NCI-H345 treated with DMSO at 0.1 percent for 48 hours (cell line): Measurements from ENCODE around the gene XRCC4.

Source experiments
- DNase-seq: peaks from one replicate; lab custom pipeline; 2025; ENCODE audit not compliant: unreplicated experiment; lab: John Stamatoyannopoulos, UW

XRCC4 gene

DNA sequence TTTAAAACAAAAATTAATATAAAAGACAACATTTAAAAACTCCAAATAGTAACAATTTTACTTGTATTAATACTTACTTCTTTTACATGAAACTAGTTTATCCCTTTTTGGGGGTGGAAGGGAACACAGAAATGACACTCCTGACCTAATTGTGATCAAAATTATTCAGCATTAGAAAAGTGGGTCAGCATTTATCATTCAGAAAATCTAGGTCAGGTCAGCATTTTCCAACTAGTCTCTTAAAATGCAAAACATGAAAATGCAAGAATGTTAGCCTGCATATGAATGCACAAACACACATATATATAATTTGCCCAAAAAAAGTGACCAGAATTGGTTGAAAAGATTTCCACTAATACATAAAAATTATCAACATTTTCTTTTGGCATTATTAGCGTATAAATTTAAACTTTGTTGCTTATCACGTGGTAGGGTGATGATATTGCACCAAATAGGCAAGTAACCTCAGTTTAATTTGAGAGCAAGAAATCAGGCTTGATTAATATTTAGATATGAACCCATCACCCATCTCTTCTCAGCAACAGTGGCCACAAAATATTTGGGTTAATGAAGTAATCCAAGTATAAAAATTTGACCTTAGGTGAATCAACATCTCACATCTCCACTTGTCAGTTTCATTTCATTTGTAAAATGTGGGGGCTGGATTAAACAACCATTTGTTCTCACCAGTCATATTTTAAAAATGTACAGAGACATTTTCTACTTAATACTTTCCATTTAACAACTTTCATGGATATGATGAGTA lies 5.9 kb upstream of the XRCC4 start:
- no peak for DNase-seq

DNA sequence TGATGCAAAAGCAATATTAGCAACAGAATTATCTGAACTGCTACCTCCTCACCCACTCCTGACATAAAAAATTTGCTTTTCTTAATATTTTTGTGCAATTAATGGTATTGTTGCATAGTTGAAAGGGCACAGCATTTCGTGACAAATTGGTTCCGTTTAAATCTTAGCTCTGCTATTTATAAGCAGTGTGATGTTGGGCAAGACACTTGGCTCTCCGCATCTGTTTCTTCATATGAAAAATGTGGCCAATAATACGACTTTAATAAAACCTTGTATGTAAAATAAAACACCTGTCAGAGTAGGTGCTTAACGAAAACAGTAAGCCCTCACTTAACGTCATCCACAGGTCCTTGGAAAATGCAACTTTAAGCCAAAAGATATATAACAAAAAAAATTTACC lies 4.4 kb upstream of the XRCC4 start:
- no peak for DNase-seq

DNA sequence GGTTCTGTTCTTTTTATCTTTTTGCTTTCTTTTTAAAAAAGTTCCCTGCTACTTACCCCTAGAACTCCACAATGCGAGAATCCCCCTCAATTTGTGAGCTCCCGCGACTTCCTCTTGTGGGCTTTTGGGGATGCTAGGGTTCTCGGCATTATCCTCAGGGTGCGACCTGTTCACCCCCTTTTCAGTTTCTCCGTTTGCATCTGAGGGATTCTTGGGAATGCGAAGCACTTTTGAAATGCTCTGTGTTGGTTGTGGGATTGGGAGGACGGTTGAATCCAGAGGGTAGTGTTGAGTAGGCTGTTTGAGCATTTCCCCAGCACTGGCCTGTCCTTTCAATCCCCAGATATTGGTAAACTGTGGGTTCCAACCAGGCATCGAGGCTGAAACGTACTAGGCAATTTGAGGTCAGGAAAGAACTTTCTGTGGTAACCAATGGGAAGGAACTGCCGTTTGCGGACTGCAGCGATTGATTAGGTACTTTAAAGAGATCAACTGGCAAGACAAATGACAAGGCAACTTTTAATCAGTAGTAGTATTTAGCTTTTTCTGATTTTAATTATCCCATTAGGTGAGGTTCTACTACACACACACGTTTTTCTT lies 415 bp downstream of the XRCC4 start:
- DNase-seq = peak; percentile 1

DNA sequence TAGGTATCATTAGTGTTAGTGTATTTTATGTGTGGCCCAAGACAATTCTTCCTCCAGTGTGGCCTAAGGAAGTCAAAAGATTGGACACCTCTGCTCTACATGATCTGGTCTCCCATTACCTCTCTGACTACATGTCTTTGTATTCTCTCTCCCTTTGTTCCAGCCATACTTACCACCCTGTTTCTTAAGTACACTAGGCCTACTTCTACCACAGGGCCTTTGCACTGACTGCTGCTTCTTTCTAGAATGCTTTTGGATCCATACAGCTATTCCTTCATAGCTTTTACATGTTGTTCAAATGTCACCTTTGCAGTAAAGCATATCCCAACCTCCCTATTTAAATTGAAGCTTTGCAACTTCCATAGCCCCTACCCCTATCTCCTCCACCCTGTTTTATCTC lies 5.4 kb downstream of the XRCC4 start:
- no peak for DNase-seq

DNA sequence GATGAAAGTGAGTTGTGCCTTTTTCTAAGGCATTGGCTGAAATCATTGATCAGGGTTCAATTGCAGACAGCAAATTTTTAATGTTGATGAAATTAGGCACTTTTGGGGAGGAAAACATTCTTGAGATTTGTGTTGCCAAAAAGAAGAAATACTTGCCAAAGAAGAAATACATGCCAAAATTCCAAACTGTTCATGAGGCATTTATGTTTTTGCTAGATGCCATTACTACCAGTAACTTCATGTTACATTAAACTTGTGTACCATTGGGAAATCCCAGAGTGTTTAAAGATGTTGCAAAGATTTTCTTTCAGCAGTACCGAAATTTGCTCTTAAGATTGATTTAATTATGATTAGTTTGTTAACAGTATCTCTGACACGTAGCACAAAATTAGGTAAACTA lies 7.0 kb downstream of the XRCC4 start:
- DNase-seq = no peak

DNA sequence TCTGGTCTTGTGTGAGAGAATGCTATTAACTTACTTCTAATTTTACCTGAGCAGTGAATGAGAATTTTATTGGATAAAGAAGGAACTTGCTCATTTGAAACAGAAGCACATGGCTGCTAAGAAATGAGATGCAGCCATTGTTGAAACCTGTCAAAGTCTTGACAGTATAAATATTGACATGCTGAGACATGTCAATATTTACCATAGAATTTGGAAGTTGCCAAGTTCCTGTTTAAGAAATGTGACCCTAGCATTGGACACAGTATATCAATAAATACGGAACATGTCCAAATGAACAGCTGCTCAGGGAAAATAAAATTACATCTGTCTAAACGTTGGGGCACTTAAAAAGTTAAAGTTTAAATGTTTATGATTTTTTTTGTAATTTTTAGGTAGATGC lies 7.8 kb downstream of the XRCC4 start:
- DNase-seq = no peak

DNA sequence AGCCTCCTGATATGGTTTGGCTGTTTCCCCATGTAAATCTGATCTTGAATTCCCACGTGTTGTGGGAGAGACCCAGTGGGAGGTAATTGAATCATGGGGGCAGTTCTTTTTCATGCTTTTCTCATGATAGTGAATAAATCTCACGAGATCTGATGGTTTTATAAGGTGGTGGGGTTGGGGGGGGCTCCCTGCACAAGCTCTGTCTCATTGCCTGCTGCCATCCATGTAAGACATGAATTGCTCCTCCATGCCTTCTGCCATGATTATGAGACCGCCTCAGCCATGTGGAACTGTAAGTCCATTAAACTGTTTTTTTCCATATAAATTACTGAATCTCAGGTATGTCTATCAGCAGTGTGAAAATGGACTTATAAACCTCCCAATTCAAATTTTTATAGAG lies 12.8 kb downstream of the XRCC4 start:
- no peak for DNase-seq

DNA sequence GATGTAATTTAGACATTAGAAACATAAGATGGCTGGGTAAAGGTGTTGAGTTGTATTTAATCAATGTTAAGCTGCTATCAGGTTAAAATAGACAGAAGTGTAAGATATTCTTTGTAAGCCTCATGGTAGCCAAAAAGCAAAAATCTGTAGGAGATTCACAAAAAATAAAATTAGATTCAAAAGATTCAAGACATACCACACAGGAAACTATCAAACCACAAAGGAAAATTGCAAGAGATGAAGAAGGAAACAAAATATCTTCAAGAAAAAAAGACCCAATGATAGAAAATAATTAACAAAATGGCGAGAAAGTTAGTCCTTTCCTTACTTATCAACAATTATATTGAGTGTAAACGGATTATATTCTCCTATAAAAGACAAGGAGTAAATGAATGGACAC lies 15.3 kb downstream of the XRCC4 start:
- DNase-seq = no peak

DNA sequence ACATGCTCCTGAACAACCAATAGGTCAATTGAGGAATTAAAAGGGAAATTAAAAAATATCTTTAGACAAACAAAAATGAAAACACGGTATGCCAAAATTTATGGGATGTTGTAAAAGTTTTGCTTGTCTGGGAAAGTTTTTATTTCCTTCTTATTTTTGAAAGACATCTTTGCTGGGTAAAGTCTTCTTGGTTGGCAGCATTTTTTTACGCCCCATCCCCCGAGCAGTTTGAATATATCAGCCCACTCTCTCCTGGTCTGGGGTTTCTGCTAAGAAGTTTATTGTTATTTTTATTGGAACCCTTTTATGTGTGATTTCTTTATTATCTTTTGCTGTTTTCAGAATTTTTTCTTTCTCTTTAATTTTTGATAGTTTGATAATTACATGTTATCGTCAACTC lies 16.3 kb downstream of the XRCC4 start:
- no peak for DNase-seq

DNA sequence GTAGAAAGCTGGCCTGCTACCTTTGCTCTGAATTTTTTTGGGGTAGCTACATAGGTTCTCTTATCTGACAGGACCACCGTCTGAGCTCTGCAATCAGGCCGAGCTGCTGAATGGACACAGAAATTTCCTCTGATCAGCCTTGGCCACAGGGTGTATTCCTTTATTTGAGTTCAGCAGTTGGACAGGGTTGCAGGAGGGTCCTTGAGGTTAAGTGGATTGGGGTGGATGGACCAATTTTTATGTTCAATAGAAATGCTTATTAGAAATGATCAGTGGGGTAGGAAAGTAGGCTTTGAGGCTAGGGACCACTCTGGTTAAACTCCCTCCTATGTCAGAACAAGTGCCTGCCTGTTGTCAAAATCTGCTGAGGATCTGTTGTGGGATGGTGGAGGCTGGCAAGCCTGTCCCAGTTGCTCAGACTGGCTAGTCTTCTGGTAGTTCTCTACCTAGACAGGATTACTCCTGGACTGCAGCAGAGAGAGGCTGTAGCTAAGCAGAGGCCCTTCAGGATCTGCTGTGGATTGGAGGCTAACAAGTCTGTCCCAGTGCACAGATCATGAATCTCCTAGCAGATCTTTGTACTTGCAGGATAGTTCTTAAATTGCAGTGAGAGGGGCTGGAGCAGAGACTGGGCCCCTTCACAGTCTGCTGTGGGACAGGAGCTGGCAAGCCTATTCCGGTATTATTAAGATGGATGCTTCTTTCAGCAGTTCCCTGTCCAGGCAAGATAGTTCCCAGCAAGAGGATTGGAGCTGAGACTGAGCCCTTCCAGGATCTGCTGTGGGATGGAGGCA lies 18.0 kb downstream of the XRCC4 start:
- no peak for DNase-seq

DNA sequence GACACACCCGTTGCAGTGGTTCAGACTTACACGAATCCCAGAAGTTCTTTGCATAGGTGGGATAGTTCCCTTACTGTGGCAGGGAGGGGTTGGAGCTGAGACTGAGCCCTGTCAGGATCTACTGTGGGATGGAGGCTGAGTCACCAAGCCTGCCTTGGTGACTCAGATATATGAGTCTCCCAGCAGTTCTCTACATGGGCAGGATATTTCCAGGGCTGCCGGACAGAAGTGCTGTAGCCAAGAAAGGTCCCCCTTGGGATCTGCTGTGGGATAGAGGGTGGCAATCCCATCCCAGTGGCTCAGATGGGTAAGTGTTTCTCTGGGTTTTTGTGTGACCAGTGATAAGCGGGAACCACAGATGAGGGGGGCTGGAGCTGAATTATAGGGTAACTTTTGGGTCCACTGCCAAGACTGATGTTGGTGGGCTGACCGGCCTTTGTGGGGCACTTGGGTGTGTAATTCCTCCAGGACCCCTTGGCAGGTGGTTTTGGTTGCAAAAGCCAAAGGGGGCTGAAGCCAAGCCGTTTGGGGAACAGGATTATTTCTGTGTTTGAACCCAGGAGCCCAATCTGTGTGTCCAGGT lies 18.7 kb downstream of the XRCC4 start:
- DNase-seq = no peak

DNA sequence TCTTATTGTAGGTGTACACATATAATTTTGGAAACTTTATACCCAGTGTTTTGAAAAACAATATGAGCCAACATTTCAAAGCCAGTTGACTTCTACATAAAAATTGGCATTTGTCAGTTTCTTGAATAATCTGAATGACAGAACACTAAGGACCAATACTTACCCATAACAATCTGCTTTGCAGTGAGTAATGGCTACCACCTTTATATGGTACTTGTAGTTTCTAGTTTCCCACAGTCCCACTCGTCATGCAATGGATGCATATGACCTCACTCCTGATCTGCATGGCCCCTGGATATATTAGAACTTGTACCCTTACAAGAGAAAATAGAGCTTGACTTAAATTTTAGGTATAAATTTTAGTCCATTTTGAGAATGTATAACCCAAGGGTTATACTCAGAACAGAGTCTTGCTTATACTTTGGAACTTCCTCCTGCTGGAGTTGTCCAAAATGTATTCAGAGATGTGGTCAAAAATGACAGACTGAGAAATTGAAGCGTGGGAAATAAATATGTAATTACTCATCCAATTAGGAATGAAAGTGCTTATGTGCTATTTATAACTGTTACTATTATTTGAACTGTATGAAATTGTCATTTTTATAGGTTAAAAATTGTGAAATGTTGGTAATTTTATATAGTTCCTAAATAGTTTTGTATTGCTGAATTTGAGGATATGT lies 19.5 kb downstream of the XRCC4 start:
- no peak for DNase-seq

DNA sequence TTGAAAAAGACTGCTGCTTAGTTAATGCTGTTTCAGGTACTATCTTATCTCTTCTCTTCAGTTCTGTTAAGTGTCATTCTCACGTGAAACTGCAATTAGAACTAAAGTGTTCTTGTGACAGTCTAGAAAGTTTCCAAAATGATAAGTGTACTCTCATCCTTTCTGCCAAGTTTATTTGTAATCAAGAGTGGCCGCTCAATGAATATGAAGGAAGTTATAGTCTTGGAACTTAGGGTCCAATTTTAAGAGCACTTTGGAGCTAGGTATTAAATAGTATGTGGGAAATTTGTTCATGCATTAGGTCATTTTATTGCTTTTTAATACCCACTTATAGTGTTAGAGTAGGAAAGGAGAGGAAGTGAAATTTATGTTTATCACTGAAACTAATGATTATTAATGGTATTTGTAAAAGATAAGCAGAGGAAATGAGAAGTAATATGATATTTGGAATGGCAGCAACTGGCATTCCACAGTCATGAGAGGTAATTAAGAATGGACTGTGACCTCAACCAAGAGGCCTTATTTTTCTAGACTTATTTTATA lies 20.4 kb downstream of the XRCC4 start:
- DNase-seq = no peak

DNA sequence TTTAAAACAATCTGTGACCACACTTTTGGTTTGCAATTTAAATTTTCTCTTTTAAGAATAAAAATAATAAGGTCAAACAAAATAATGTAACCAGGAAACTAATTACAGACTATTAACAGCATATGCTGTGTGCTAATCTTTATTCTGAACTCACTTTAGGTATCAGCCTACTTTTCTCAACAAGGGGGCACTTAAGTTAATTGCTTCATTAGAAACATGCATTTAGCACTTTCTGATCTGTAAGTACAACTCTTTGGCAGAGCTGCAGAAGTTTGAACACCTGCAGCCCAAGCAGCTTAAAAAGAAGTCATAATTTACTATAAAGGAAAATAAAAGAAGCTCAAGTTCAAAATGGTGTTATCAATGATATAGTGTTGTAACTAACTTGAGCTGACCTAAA lies 21.7 kb downstream of the XRCC4 start:
- DNase-seq = no peak

DNA sequence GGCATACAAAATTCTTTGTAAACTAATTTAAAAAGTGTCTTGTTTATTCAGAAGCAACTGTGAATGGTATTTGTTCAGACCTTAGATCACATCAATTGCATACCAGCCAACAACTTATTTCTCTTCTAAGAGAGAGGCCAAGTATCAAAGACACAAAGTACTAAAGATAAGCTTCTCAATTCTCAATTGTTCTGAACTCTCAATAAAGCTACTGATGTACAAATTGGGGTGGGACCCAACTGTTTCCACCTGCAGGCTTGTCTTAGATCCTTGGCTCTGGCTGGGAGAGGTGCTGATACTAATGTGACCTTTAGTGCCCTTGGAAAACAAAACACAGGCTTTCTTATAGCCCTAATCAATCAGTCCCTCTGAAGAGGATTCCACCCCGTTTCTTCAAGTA lies 22.1 kb downstream of the XRCC4 start:
- DNase-seq = no peak

DNA sequence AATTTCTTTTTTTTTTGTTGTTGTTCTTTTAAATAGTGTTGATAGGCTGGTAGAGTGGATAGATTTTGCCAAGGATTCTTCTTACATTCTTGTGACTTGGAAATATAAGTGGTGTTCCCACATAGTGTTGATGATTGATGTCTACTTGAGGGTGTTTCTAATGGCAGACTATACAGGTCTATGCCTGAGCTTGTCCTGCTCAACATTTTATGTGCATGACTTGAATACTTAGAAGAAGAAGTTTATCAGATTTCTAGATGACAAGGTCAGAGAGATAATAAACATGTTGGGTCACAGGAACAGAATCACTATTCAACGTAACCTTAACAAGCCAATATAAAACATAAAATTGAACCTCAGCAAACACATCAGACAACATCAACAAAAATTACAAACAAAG lies 24.2 kb downstream of the XRCC4 start:
- DNase-seq = no peak

DNA sequence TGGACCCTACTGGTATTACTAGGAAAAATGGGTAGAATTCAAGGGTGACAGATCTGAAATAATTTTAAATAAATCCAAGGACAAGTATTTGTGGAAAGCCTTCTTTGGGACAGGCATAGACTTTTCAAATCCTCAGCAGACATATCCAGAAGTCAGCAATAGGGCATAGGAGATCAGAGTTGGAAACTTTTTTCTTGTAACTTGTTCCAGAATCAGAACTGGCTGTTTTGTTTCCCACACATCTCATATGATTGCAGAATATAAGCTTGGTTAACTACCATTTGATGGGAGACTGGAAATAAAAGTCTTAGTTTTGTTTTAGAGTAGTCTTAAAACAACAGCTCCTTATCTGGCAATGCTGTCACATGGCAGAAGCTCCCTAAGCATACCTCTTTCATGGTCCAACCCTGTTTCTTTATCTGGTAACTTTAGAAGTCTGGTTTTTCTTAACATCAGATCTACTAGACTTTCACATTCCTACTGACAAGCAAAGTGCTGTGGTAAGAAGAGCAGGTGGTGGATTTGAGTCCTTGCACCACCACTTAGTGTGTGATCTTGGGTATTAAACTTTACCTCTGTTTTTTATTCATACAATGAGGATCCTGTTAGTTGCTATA lies 25.1 kb downstream of the XRCC4 start:
- DNase-seq = no peak

DNA sequence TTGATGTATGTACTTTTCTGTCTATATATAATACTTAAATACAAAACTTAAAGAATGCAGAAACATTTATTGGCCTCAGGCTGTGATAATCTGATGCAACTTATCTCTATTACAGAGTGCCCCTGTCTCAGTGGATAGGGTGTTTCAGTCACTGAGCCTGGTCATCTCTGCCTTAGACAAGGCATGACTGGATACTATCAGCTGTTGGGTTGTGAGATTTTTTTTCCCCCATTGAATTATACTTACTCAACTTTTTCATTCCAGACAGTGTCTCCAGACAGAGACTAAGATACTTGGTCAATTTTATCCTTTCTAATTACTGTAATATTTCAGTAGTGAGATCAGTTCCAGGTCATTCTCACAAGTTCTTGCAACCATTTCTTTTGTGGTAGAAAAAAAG lies 26.7 kb downstream of the XRCC4 start:
- no peak for DNase-seq

DNA sequence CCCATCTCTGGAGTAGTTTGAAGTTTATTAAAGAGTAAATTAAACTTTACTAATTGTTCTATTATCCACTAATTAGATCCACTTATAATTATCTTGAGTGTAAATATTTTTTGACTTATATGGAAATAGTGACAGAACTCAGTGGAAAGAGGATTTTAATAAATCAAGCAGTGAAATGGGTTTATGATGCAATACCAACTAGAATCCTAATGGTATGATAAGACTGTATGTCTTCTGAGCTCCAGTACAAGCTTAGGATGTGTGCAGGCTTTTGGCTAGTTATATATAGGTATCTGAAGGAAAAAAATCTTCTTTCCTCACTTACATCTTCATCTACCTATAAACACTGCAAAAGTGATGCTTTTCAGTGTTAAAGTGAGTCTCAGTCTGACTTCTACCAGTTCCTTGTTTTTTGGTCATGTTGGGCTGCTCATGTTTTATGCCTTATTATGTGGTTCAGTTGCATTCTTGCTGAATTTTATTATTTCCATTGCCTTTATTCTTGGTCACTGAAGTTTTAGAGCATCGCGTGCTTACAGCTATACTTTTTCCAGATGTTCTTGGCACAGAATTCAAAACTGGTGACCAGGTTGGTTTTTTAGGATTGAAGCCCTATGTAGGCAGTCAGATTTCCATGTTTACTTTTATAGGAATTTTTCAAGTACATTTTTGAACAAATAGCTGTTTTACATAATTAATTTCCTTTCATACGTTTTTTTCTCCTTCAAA lies 30.5 kb downstream of the XRCC4 start:
- no peak for DNase-seq

DNA sequence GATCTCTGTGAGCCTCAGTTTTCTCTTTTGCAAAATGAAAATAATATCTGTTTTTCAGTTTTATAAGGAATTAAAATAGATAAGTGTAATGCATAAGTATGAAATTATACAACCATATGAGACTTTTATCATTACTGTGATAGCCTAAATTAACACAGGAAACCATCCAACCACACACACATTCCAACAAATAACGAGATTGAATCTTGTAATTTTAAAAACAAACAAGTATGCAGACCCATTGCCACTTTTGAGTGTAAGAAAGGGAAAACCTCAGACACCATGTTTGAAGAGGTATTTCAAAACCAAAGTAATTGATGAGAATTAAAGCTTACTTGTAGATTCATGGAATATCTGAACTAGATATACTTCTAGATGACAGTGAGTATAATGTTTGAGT lies 32.0 kb downstream of the XRCC4 start:
- no peak for DNase-seq
